H1 (cell line): ENCODE results near the gene TTC24. TPM values are rescaled to one million over a fixed set of nuclear protein-coding genes. Genes with fewer than 3 reads are reported as not detected.

Experiments
- BRCA1 ChIP-seq: IDR thresholded peaks from 2 replicates; pipeline ENCODE4 v1.6.1; 2012; ENCODE audit warnings: low read depth, low read length, improper control_type of control experiment
- CBX5 ChIP-seq: fragments of 300-800, 300-1000 bp; sonication (generic); IDR thresholded peaks from 2 replicates; pipeline ENCODE4 v1.7.1; 2016; ENCODE audit warnings: antibody characterized with exemption, low read length, low read depth
- GTF2F1 ChIP-seq: IDR thresholded peaks from 2 replicates; pipeline ENCODE4 v1.6.1; 2012; ENCODE audit warnings: low read depth, low read length, improper control_type of control experiment, borderline replicate concordance
- HDAC6 ChIP-seq: IDR thresholded peaks from one replicate; pipeline ENCODE4 v1.7.1; 2012; ENCODE audit warnings: low read depth, mild to moderate bottlenecking, inconsistent platforms, low read length, moderate library complexity
- KDM4A ChIP-seq: IDR thresholded peaks from one replicate; pipeline ENCODE4 v1.7.1; 2012; ENCODE audit warnings: low read depth, mild to moderate bottlenecking, moderate library complexity, low read length, inconsistent platforms; ENCODE audit not compliant: severe bottlenecking
- RAD21 ChIP-seq, 2 experiments: IDR thresholded peaks in 1 of 2; conservative IDR thresholded peaks in 1 of 2; 2 replicates each; pipeline ENCODE4 v1.6.1; 2011; ENCODE audit warnings: low read depth in 2 of 2, low read length in 2 of 2, improper control_type of control experiment in 1 of 2, inconsistent platforms in 1 of 2, mild to moderate bottlenecking in 1 of 2, moderate library complexity in 1 of 2
- polyA plus RNA-seq, 7 experiments: library from polyadenylated mRNA; depleted of rRNA in 3 of 7; stranded (reverse) in 5 of 7; unstranded in 2 of 7; fragments of >200 nt in 5 of 7; fragments of 200-250 nt in 2 of 7; gene quantifications; 1 replicate in 5 of 7; 2 replicates in 1 of 7; 4 replicates in 1 of 7; pipeline versions ENCODE4 v1.2.1 to v1.2.3, GENCODE V29; 2011 to 2013; ENCODE audit warnings: missing spikeins in 2 of 7, mixed read lengths in 2 of 7
- total RNA-seq: library from RNA; stranded (reverse); fragmentation: NEBNext Ultra II Directional; extraction: Animal tissue kit (Norgen Biotek cat#: 25700); gene quantifications from 2 replicates; pipeline ENCODE4 v1.2.1, GENCODE V29; 2021
- TF ChIP-seq, protein P1 (sequence below): IDR thresholded peaks from 2 replicates; pipeline ENCODE4 v1.6.1; 2012; ENCODE audit warnings: inconsistent platforms
- TF ChIP-seq, protein P2 (sequence below): fragments of 300-600 bp; sonication (generic); IDR thresholded peaks from 2 replicates; pipeline ENCODE4 v1.7.1; 2012; ENCODE audit warnings: low read length, moderate library complexity, mild to moderate bottlenecking, inconsistent platforms; ENCODE audit not compliant: insufficient replicate concordance

TTC24 gene
- total and polyA plus RNA-seq, 2 of the 8 experiments (the other 6 are each of a cell fraction or from before 2014, with no cell fraction given), result 0.08 TPM; not detected in 1

DNA sequence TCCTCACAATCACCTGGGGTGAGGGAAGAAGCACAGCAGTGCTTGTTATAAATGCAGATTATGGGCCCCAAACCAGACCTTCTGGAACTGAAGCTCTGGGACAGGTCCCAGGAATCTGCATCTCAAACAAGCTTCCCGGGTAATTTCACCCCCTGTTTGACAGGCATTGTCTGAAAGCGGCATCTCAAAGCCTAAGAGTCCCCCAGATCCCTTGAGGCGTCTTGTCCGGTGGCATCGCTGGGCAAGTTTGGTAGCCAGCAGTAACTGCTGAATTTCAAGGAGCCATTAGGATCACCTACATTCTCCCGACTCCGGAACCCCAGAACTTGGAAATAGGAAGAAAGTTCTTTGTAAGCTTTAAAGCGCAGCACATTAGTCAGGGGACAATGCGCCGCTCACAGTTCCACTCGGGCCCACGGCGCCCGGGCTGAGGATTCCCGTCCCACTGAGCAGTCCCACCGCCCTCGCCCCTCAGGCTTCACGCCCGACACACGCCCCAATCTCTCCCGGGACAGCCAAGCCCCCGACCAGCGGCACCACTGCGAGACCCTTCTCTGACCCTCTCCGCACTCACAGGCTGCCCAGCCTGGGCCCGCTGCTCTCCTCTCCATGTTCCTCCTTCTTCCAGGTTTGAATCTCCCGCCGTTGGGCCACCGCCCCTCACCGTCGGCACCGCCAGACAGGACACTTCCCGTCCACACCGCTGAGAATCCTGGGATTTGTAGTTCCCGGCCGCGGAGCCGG is 7.4 kb upstream of the TTC24 start, which contains the start of gene IQGAP3 (continued):
- TF ChIP-seq GTF2F1, result no peak
- TF ChIP-seq CBX5, result no peak
- TF ChIP-seq, protein P1, sequence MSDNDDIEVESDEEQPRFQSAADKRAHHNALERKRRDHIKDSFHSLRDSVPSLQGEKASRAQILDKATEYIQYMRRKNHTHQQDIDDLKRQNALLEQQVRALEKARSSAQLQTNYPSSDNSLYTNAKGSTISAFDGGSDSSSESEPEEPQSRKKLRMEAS, result peak; percentile 40; the same call in 1 of the 2 replicates
- TF ChIP-seq, protein P2, sequence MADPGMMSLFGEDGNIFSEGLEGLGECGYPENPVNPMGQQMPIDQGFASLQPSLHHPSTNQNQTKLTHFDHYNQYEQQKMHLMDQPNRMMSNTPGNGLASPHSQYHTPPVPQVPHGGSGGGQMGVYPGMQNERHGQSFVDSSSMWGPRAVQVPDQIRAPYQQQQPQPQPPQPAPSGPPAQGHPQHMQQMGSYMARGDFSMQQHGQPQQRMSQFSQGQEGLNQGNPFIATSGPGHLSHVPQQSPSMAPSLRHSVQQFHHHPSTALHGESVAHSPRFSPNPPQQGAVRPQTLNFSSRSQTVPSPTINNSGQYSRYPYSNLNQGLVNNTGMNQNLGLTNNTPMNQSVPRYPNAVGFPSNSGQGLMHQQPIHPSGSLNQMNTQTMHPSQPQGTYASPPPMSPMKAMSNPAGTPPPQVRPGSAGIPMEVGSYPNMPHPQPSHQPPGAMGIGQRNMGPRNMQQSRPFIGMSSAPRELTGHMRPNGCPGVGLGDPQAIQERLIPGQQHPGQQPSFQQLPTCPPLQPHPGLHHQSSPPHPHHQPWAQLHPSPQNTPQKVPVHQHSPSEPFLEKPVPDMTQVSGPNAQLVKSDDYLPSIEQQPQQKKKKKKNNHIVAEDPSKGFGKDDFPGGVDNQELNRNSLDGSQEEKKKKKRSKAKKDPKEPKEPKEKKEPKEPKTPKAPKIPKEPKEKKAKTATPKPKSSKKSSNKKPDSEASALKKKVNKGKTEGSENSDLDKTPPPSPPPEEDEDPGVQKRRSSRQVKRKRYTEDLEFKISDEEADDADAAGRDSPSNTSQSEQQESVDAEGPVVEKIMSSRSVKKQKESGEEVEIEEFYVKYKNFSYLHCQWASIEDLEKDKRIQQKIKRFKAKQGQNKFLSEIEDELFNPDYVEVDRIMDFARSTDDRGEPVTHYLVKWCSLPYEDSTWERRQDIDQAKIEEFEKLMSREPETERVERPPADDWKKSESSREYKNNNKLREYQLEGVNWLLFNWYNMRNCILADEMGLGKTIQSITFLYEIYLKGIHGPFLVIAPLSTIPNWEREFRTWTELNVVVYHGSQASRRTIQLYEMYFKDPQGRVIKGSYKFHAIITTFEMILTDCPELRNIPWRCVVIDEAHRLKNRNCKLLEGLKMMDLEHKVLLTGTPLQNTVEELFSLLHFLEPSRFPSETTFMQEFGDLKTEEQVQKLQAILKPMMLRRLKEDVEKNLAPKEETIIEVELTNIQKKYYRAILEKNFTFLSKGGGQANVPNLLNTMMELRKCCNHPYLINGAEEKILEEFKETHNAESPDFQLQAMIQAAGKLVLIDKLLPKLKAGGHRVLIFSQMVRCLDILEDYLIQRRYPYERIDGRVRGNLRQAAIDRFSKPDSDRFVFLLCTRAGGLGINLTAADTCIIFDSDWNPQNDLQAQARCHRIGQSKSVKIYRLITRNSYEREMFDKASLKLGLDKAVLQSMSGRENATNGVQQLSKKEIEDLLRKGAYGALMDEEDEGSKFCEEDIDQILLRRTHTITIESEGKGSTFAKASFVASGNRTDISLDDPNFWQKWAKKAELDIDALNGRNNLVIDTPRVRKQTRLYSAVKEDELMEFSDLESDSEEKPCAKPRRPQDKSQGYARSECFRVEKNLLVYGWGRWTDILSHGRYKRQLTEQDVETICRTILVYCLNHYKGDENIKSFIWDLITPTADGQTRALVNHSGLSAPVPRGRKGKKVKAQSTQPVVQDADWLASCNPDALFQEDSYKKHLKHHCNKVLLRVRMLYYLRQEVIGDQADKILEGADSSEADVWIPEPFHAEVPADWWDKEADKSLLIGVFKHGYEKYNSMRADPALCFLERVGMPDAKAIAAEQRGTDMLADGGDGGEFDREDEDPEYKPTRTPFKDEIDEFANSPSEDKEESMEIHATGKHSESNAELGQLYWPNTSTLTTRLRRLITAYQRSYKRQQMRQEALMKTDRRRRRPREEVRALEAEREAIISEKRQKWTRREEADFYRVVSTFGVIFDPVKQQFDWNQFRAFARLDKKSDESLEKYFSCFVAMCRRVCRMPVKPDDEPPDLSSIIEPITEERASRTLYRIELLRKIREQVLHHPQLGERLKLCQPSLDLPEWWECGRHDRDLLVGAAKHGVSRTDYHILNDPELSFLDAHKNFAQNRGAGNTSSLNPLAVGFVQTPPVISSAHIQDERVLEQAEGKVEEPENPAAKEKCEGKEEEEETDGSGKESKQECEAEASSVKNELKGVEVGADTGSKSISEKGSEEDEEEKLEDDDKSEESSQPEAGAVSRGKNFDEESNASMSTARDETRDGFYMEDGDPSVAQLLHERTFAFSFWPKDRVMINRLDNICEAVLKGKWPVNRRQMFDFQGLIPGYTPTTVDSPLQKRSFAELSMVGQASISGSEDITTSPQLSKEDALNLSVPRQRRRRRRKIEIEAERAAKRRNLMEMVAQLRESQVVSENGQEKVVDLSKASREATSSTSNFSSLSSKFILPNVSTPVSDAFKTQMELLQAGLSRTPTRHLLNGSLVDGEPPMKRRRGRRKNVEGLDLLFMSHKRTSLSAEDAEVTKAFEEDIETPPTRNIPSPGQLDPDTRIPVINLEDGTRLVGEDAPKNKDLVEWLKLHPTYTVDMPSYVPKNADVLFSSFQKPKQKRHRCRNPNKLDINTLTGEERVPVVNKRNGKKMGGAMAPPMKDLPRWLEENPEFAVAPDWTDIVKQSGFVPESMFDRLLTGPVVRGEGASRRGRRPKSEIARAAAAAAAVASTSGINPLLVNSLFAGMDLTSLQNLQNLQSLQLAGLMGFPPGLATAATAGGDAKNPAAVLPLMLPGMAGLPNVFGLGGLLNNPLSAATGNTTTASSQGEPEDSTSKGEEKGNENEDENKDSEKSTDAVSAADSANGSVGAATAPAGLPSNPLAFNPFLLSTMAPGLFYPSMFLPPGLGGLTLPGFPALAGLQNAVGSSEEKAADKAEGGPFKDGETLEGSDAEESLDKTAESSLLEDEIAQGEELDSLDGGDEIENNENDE, result no peak
- no peak for TF ChIP-seq HDAC6
- peak; percentile 17 for TF ChIP-seq KDM4A
- TF ChIP-seq RAD21 (IDR thresholded peaks at IDR 0.05 in 1 of 2, conservative IDR thresholded peaks at IDR 0.05 in 1 of 2; ENCODE audit: low read depth in 2 of 2, low read length in 2 of 2), result no peak
- TF ChIP-seq BRCA1, result no peak
